Measurements from ENCODE around the gene WDFY1.

The WDFY1 gene, protein sequence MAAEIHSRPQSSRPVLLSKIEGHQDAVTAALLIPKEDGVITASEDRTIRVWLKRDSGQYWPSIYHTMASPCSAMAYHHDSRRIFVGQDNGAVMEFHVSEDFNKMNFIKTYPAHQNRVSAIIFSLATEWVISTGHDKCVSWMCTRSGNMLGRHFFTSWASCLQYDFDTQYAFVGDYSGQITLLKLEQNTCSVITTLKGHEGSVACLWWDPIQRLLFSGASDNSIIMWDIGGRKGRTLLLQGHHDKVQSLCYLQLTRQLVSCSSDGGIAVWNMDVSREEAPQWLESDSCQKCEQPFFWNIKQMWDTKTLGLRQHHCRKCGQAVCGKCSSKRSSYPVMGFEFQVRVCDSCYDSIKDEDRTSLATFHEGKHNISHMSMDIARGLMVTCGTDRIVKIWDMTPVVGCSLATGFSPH

DNA sequence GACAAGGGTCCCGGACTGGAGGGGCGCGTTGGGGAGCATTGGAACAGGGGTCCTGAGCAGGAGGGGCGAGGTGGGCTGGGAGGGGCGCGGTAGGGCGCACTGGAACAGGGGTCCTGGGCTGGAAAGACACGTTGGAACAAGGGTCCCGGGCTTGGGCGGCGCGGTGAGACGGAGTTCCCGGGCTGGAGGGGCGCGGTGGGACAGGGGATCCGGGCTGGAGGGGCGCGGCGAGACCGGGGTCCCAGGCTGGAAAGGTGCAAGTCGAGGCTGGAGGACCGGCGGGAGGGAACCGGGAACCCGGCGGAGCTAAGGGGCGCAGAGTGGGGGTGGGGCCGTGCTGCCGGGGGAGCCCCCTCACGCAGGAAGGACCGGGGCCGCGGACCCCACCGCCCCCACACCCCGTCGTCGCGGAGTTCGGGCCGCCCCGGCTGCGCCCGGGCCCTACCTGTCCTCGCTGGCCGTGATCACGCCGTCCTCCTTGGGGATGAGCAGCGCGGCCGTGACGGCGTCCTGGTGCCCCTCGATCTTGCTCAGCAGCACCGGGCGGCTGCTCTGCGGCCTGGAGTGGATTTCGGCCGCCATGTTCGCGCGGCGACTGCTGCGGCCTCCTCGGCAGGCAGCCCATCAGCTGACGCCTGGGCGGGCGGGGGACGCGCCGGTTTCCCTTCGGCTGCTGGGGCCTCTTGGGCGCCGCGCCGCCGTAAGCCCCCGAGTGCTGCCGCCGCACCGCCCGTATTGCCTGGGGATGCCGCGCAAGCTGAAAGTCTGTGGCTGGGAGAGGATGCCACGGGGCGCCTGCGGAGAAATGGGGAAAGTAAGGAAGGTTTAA lies at the start of gene WDFY1:
Gene WDFY1 (minus strand): TSS at position 633 of the 829 bp plus-strand sequence. CDS start 51 bp downstream, at position 582.
- DNase-seq, result peak; percentile 77

DNA sequence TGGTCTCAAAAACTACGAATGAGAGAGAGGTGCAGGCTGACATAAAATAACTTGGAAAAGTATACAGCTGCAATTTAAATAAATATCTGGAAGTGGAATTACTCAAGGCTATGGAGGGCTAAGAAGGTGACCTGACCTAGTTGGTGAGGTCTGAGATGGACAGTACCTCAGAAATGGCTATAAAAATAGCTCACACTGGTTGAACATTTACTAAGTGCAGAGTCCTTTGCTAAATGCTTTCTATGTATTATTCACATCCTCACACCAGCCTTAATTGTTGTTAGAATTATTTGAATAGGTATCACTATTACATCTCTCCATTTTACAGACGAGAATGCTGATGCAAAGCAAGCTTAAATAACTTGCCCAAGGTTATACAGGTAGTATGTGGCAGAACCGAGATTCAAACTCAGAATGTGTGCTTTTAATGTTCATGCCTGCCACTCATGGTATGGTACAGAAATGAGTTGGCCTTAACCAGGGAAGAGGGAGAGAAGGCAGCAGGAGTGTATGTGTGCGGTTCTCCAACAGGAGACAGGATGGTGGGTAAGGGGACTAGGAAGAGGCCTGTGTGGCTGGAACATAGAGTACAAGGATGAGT lies 49.5 kb upstream of the WDFY1 start:
- DNase-seq, result no peak

DNA sequence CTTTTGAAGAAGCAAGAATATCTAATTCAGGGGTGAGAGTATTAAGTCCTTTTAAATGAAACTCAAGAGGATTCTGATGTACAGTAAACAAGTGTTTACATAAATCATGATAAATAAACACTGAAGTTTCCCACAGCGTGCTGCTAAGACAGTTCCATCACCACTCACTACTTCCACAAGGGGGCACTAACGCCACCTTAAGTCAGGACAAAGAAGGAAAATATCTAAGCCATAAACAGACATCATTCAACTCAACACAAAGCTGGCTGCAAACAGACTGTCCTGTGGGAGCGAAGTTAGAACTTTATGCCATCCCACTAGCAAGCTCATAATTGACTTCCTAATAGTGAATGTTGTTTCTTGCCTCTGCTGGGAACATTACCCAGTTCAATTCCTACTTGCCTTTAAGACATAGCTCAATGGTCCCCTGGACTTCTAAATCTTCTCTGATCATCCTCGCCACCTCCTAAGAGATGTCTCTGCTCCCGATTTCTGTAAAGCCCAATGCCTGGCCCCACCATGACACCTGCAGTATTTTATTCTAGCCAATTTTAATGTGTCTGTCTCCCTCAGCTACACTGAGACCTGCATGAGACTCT lies 48.6 kb upstream of the WDFY1 start:
- peak; percentile 71 for DNase-seq

DNA sequence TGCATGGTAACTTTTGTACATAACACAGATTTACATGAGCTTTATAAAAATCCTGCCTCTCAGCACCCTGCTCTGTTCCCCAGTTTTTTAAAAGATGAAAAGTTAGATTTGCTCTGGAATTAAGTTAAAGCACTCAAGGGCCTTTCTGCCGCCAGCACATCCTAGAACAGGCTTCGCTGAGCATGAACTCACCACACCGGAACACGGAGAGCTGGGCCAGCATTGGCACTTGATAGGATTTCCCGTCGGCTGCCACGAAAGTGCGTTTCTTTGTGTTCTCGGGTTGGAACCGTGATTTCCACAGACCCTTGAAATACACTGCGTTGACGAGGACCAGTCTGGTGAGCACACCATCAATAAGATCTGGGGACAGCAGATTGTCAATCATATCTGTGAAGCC lies 46.5 kb upstream of the WDFY1 start:
- DNase-seq, result no peak

DNA sequence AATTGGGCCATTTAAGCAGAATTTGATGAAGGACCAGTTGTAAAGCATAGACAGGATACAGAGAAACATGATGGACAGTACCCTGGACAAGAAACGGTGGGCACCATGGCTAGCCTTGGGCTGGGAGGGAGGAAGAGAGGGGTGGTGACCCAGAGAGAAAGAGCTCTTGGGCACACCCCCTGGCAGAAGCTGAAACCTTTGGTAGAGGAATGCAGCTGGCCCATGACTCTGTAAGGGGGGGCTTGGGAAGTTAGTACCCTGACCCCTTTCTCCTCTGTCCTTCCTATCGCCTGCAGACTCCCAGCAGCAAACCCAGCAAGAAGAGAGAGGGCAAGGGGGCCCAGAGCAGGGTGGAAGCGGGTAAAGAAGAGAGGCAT lies 44.7 kb upstream of the WDFY1 start:
- DNase-seq, result no peak

DNA sequence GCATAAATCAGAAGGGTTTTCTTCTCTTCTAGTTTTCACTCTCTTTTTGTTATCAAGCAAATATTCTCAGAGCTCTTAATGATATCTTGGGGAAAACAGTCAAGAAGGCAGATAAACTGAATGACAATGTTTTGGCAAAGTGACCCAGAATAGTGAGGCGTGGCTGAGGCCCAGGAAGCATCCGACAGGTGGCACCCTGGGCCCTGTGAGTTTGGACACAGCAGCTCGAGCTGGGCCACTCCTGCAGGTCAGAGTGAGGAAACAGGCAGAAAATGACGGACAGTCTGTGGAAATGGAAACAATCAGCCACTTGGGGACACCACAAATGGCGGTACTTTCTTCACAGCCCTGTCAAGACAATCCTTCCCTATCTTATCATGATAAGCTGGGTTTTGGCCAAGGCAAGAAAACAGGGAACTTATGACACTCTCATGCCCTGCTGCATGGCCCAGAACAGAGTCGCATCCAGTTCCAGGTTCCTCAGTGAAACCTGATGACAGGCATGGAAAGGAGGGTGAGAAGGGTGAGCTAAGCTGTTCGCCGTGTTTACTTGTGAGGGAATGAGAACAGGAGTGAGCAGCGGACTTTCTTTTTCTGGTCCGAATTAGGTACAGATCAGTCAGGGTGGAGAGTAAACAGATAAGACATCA lies 44.2 kb upstream of the WDFY1 start:
- no peak for DNase-seq

DNA sequence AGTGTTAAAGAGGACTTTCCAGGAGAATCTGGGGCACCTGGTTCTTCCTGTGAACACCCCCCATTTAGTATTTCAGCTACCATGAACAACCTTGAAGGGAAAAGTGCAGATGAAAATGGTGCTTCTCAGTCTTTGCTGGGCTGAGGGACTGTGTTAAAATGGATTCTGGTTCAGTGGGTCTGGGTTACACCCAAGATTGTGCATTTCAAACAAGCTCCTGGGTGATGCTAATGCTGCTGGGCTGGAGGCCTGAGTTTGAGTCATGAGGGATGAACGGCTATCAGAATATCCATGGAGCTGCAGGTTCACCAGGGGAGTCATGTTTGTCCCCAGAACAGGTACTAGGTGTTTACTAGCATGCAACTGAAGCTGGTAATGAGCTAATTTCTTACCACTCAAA lies 36.1 kb upstream of the WDFY1 start:
- DNase-seq, result no peak

DNA sequence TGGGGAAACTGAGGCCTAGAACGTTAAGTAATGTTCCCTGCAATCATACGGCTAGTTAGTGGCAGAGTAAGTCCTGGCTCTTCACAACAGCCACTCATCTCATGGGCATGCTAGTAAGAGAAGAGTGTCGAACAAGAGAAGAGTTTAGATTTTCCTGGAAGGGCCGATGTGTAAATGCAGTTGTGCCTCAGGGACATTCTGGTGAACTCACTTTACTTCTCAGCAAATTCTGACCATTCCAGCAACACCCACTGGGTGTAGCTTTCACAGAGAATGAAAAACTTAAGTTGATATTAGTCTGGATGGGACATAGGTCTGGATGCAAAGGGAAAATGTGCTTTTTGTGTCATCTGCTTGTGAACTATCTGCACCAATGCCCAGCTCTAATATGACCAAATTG lies 35.7 kb upstream of the WDFY1 start:
- DNase-seq, result no peak

DNA sequence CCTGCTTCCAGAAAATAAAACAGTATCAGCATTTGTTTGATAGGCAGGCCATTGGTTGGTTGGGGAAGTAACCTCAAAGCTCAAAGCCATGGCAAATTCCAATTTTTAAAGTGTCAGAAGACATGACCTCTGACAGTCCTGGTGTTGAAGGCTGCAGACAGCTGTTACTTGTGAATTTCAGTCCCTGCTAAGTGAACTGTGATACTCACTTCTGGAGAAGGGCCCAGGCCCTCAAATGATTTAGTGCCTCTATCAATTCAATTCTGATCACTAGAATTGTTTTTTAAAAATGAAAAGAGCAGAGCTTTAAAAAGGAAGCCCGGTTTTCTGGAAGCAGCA lies 35.2 kb upstream of the WDFY1 start:
- DNase-seq, result no peak

DNA sequence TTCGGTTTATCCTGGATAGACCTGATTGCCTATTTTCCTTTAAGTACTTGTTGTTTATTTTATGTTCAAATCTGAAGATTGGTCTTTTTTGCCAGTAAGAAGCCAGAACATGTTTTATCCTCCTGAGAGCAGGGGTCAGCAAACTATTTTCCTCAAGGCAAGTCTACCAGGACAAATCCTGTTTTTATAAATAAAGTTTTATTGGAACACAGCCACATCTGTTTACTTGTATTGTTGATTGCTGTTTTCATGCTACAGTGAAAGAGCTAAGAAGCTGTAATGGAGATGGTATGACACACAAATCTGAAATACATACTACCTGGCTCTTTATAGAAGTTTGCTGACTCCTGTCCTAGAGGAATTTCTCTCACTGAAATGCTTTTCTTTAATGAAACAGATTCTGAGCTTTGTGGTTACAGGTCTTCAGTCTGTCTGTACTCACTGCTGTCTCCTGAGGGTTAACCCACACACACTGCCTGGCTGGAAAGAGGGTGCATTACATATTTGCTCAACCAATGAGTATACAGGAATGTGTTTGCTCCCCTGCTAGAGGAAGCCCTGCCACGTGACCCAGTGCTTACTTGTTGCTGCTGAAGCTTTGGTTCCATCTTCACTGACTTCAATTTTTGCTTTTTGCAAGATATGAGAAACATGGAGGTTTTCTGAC lies 34.7 kb upstream of the WDFY1 start:
- DNase-seq, result no peak

DNA sequence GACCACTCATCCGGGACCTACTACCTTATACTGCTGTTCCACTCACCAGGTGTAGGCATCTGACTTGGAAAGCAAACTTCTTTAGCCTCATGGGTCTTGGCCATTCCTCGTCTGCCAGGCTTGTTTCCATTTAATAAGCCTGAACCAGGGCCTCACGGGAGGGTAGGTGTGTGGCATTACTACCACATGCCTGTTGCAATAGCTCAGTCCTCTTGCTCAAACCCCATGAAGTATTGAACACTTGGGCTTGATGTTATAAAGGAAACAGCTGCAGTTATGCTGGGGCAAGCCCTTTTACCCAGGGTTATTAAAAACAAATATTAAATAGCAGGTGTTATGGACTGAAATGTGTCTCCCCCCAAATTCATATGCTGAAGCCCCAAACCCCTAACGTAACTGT lies 33.3 kb upstream of the WDFY1 start:
- DNase-seq, result no peak

DNA sequence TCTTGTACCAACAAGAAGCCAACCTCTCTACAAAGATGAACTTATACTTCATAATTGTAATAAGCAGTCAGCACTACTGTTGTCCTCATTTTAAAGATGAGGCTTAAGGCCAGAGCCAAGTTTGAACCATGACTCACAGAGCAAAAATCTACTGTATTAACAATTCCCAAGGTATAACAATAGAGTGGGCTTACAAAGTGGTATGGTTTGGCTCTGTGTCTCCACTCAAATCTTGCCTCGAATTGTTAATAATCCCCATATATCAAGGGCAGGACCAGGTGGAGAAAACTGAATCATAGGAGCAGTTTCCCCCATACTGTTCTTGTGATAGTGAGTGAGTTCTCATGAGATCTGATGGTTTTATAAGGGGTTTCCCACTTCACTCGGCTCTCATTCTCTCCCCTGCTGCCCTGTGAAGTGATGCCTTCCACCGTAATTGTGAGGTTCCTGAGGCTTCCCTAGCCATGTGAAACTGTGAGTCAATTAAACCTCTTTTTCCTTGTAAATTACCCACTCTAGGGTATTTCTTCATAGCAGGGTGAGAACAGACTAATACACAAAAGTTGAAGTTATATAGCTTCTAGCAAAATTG lies 31.6 kb upstream of the WDFY1 start:
- no peak for DNase-seq

DNA sequence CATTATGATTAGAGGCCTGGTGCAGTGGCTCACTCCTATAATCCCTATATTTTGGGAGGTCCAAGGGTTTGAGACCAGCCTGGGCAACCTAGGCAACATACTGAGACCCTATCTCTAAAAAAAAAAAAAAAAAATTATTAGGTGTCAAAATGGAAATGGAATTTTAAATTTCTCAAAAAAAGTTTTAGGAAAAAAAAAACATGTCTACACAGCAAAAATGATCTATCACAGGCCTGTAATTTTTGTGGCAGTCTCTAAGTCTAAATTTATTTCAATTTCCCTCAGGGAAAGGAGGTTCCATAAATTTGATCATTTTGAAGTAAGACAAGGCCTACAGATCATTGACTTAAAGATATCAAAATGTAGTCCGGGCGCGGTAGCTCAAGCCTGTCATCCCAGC lies 28.5 kb upstream of the WDFY1 start:
- no peak for DNase-seq

DNA sequence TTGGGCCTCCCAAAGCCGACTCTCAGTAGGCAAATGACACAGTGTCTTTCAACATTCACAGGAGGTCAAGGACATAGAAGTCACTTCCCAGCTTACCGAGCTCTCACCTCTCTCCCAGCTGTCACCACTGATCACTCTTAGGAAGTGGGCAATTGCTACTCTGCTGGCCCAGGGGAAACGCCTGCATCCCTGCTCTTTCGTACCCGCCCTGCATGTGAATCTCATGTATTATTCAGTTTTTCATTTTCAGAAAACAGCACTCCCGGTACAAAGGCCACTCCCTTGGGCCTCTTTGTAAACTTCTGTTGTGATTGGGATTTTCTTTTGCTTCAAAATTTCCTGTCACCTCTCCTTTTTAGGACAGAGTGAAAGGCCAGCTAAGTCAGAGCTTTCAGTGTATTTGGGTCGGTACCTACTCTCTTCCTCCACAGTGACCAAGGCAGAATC lies 27.5 kb upstream of the WDFY1 start:
- DNase-seq, result no peak

DNA sequence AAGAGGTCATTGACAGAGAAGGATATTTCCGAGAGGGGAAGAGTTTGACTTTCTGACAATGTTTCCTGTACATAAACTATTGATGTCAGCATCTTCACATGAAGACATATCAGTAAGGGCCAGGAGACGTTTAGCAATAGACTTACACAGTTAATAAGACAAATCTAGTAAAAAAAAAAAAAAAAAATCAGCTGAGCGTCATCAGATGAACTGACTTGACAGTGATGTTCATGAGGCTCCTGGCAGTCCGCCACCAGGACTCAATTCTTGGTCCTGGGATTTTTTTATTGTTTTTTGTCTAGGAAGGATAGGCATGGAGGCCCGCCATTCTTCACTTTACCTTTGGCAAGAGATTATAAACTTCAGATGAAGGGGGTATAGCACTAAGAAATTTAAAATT lies 26.6 kb upstream of the WDFY1 start:
- DNase-seq, result no peak

DNA sequence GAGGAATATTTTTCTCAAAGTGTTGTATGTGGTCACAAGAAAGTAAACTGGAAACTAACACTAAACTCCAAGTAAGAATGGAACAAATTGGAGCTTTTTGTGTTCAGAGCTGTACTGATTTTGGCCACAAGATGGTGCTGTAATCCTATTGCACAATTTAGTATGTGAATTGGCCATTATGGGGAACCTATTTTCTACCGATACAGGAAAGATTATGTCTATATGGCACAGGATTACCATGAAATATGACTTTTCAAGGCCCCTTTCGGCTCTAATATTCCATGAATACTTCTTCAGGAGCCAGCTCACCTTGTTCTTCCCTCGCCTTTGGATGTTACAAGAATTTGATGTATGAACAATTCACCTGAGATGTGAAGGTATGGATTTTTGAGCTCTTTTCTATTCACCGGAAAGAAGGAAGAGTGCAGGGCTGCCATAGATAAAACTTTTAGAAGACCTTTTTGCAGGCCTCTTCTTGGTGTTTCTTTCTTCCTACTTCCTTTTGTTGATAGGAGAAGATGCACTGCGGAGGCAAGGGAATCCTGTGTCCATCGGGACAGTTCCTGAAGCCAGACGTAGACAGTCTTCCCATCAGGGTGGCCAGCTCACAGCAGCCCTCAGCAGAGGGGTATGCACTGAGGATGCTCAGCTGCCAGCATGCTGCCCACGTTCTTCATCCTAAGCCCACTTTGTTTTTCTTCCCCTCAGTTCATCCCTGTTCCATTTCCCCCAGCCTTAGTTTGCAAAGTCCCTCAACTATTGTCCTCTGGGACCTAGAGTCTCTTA lies 25.4 kb upstream of the WDFY1 start:
- peak; percentile 61 for DNase-seq

DNA sequence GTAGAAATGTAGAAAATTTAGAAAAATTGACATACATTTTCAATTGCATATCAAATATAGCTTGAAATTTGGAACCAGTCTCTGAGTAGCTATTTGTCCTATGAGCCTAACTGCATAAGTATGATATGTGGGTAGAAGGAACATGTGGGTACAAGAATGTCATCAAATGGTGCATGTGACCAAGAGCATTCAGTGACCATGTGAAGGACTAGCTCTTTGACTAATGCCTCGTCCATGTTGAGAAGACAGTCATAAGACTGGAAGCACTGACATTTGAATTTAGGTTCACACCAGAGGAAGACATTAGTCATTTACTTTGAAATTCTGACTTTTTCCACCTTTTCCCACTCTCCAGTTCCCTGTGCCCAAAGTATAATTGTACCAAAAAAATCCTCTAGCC lies 24.7 kb upstream of the WDFY1 start:
- DNase-seq, result no peak

DNA sequence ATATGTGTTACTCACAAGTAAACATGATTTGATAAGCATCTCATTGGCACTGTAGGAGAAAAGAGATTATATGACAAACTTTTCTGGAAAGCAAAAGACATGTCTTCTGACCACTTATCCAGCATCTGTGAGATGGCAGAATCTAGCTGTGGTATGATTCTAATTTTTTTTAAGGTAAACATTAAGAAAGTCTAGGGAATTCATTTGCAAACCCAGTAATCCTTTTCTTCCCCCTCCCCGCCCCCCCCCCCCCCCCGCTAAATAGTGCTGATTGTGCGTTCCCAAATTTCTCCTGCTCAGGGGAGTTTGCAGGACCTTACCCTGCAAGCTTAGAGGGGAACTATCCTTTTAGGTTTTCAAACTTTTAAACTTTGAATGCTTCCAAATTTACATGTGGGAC lies 24.2 kb upstream of the WDFY1 start:
- DNase-seq, result no peak

DNA sequence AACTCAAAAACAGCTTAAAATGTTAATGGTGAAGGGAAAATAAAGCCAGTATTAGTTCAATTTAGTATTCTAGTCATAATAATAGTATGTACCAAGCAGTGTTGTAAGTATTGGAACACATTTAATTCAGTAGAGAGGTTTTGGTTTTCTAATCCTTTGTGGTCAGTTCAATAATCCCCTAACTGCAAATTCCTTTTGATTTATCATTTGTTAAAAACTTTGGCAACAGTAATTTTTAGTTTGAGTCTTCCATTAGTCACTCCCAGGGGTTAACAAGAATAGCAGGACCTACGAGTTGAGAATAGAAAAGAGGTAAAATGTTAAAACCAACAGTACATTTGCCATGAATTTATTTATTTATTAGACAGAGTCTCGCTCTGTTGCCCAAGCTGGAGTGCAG lies 22.8 kb upstream of the WDFY1 start:
- DNase-seq, result no peak

DNA sequence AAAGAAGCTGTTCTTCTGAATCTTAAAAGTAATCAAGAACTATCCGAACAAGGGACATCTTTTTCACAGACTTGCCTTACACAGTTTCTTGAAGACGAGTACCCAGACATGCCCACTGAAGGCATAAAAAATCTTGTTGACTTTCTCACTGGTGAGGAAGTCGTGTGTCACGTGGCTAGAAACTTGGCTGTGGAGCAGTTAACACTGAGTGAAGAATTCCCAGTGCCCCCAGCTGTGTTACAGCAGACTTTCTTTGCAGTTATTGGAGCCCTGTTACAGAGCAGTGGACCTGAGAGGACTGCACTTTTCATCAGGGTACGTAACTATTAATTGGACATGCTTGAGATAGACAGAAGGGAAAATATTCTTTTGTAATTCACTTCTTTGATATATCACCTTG lies 14.6 kb upstream of the WDFY1 start:
- DNase-seq, result no peak
